GM18870 (cell line): ENCODE data around the gene IVL.

ENCODE experiments used
- ATAC-seq: cut with Tn5 transposase; IDR thresholded peaks from one replicate; pipeline ENCODE4 v1.9.1; 2021; ENCODE audit warnings: moderate library complexity; ENCODE audit not compliant: unreplicated experiment

The IVL gene, protein sequence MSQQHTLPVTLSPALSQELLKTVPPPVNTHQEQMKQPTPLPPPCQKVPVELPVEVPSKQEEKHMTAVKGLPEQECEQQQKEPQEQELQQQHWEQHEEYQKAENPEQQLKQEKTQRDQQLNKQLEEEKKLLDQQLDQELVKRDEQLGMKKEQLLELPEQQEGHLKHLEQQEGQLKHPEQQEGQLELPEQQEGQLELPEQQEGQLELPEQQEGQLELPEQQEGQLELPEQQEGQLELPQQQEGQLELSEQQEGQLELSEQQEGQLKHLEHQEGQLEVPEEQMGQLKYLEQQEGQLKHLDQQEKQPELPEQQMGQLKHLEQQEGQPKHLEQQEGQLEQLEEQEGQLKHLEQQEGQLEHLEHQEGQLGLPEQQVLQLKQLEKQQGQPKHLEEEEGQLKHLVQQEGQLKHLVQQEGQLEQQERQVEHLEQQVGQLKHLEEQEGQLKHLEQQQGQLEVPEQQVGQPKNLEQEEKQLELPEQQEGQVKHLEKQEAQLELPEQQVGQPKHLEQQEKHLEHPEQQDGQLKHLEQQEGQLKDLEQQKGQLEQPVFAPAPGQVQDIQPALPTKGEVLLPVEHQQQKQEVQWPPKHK

DNA sequence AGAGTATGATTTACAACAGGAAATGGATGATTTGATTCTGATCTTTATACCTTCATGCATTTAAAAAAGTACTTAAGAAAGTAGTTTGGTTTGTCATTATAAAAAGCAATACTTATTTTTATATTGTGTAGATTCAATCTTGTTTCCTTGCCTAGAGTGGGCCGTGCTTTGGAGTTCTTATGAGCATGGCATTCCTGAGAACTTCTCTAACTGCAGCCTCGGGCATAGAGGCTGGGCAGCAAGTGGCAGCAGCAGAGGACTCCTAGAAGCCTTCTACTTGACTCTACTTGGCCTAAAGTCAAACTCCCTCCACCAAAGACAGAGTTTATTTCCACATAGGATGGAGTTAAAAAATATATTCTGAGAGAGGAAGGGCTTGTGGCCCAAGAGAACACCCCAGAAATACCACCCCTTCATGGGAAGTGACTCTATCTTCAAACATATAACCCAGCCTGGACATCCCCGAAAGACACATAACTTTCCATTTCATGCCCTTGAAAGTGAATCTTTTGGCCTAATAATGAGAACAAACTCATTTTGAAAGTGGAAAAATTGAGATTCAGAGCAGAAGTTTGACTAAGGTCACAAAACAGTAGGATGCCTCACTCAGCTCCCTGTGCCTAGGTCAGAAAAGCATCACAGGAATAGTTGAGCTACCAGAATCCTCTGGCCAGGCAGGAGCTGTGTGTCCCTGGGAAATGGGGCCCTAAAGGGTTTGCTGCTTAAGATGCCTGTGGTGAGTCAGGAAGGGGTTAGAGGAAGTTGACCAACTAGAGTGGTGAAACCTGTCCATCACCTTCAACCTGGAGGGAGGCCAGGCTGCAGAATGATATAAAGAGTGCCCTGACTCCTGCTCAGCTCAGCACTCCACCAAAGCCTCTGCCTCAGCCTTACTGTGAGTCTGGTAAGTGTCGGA is at the start of gene IVL:
TSS of gene IVL (plus strand) at position 861 of the 916 bp plus-strand sequence. CDS start 1,252 bp downstream, outside the sequence.
- ATAC-seq = no peak

DNA sequence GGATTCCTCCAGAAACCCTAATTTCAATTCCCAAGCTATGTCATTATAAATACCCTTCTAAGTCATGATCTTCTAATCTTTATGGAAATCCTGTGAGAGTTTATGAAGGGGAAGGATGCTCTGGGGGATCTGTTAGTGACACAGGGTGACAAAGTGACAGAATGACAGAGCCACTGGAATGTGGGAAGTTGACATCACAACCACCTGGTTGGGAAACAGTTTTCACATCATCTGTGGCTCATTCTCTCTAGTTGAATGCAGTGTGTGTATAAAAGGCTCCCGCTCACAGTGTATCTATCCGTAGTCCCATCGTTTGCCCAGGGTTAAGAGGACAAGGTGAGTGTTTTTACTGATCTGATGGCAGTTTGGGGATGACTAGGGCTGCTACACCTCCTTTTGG is 48.6 kb upstream of the IVL start, which contains the start of gene LCE7A:
TSS of gene LCE7A (plus strand) at position 301 of the 400 bp plus-strand sequence. CDS start 702 bp downstream, outside the sequence.
- no peak for ATAC-seq

DNA sequence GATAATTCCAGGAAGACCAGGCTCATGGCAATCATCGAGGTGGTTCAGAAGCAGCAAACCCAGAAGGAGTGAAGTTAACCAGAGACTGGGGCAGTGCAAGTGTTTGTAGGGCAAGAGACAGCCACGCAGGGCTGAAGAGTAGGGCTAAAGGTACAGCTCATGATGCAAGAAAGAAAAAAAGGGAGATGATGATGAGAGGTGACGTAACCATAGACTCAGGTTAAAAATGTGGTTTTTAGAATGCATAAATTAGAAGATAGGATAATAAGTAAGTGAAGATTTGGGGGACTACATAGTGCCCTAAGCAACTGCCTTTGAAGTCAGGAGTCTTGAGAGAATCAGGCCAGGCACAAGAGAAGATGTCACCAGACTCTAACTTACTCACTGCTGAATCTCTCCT is 48.2 kb upstream of the IVL start:
- no peak for ATAC-seq

DNA sequence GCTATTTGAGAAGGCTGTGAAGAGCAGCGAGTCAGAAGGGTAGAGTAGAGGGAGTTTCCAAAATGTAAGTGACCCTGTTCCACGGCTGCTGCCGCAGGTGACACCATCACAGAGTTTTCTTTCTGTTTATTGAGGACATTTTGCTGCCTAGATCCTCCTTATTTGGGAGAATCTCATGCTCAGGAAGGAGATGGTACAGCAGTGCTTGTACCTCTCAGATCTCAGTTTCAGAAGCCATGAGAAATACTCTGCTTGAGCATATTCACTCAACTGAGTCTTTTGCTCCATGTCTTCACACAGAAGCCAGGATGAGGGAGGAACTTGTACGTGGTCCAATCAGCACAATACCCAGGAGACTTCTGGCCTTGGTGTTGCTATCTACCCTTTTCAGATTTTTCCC is 47.0 kb upstream of the IVL start:
- ATAC-seq = no peak

DNA sequence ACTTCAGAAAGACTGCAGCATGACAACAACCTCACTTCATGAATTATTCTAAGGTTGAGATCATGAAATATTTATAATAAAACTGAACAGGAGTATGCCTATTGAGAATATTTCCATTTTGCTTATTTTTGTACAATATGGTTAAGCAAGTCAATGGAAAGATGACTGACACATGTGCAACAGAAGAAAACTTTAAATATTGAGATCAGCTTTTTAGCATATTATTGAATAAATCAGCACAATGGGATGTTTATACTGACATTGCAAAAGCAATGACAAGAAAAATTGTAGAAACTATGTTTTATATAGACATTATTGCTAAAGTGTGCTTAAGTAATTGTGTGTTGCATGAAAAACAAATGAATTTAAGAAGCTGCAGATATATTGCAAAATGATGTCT is 43.9 kb upstream of the IVL start:
- no peak for ATAC-seq

DNA sequence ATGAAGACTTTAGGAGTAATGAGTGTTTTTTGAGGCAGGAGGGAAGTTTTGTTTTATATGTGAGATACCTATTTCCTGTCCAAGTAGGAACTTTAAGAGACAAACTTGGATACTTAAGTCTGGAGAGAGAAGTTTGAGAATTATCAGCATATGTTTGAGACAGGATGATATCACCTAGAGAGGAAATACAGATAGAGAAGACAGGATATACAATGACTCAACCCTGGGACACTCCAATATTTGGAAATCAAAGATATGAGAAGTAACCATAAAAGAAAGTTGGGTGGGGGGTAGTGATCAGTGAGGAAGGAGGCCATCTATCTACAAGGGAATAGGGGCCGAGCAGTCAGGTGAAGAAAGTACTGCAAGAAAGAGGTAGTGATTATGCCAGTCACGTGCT is 42.0 kb upstream of the IVL start:
- no peak for ATAC-seq

DNA sequence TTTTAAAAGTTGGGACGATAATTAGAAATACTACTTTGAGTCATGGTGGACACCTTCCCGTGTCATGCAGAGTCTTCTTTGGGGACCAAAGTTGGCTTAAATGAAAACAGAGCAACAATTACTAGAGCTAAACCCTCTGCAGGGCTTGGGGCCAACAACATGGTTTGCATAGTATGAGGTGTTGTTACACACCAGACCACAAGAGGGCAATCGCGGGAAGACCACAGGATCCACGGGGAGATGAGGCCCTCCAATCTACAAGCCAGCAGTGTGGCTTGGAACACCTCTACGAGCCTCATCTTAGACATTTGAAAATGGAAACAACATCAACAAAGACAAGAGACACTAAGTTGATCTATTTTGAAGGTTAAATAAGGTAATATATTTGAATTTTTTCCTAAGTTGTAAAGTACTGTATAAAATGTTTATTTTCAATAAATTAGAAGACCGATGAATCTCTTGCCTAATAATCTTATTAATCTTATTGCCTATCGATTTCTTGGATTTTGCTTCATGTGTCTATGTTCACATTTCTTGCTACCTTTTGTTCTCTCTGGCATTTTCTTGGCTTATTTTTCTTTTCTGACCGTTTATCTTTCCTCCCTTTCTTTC is 38.4 kb upstream of the IVL start:
- ATAC-seq = no peak

DNA sequence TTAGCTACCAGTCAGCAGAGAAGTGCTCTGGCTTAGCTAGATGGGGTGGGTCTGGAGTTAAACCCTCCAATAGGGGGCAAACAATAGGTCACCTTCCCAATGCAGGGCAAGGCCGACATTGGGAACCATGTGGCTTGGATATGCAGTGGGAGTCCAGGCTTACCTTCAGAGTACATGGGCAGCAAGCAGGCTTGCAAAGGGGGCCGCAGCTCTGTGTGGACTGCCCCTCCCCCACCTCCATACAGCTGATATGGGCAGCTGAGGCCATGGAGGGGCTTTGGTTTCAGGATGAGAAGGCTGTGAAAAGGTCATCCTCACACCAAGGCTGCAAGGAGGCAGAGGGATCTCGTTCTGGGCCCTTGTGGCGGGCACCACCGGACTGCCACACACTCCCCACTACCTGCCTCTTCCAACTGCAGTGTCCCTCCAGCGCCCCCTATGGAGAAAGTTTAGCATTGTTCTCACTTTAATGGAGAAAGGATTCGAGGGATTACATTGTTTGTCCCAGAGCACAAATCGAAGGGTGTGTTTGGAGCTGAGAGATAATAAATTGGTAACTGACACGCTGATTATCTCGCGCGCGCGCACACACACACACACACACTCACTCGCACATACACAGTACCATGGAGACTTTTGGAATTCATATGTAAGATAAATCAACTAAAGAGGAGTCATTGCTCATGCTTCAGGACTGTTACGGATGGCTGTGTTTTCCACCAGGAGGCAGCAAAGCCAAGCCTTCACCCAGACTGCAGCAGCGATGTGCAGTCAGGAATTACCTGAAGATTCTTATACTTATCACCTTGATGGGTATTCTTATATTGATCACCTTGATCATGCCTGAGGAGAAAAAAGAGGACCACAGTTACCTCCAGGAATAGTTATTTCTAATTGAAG is 37.3 kb upstream of the IVL start:
- no peak for ATAC-seq

DNA sequence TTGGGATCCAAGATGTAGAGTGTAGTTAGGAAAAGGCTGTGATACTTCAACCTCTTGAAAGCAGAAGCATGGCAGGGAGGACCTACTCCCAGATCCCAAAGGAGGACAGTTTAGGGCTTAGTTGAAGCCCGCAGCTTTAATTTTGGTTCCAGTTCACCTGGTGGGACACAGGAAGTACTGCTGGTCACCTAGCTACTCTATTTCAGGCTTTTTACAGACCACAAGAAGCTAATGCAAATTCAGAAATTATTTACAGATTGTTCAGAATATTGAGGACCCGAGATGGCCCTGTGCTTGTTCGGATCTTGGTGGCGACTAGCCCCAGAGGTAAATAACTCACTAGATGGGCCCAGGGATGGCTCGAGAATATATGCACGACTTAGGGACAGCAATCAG is 36.6 kb upstream of the IVL start:
- no peak for ATAC-seq

DNA sequence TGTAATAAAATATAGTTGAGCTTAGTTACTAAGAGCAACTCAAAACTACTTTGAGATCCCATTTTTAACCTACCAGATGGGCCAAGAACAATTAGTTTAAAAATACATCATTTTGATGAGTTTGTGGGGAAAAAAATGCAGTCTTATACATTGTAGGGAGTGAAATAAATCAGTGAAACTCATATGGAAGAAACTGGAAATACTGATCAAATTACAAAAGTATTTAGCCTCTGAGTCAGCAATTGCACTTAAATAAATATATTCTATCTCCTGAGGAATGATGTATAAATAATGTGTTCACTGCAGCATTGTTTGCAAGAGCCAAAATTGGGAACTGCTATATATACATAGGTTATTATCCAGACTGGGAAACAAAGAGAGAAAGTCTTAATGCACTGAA is 34.9 kb upstream of the IVL start:
- no peak for ATAC-seq

DNA sequence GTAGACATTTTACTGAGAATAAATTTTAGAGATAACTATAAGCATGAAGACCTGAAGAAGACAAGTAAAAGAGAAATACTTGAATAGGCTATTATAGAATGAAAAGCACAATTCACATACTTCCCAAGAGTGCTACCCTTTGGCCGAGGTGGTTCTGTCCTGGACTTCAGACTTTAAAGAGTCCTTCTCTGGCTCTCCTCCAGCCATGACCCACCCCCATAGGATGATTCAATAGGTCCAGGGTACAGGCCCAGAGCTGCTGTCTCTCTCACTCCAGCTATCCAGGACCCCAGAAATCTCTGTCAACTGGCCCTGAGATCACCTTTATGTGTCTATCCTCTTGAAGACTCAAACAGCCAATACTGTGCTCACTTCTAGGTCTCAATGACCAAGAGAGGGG is 31.5 kb upstream of the IVL start:
- no peak for ATAC-seq

DNA sequence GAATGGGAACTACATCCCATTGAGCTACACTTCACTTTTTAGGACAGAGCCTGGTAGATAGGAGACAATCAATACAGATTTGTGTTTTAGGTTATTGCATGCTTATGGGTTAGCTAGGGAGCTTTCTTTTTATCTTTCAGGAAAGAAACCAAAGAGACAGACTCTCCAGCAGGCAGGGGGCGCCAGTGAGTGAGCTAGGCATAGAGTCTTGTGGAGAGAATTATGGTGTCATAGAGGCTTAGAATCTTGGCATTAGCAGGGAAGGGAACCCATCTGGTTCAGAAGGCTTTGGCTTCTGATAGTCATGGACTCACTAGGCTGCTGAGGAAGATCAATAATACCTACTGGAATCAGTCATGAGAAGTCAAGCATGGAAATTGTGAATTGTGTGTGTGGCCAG is 30.3 kb upstream of the IVL start, which contains the start of gene SMCP:
TSS of gene SMCP (plus strand) at position 281 of the 400 bp plus-strand sequence. CDS start 6,101 bp downstream, outside the sequence.
- ATAC-seq = no peak

DNA sequence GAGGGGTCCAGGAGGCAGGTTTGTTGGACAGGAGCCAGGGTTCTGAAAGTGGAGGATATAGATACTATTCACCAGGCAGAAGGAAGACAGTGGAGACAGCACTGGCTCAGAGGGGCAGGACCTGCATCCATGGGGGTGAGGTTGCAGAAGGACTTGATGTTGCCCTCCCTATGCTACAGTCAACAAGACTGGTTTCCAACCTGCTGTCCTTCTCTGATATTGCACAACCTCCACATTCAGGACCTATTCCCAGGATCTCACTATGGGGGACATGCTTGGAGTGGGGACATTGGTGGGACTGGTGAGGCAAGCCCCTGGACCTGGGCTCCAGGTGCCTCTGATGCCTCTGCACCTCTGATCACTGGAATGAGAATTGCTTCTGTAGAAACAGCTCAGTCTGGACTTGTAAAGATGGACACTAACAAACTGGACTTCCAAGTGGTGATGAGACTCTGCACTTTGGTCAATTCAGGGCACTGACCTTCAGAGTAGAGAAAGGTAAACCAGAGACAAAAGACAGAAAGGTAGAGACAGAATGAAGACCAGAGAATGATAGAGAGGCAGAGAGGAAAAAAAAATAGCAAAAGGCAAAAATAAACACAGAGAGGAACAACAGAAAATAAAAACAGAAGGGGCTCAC is 28.7 kb upstream of the IVL start:
- ATAC-seq = no peak

DNA sequence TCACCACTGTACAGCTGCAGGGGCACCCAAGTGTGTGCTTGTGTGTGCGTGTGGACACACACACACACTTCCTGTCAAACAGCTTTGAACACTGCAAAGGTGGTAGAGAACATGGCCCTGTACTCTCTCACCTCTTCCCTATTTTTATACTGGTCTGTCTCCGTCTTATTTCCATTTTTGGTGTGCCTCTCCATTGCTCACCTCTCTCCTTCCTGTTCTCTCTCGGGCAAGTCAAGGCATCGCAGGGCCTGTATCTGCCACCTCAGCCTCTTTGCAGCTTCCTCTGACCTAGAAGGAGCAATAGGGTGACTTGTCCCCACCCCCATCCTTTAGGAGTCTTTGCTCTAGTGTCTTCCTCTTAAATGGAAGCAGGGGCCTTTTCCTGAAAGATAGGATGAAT is 28.0 kb upstream of the IVL start:
- no peak for ATAC-seq

DNA sequence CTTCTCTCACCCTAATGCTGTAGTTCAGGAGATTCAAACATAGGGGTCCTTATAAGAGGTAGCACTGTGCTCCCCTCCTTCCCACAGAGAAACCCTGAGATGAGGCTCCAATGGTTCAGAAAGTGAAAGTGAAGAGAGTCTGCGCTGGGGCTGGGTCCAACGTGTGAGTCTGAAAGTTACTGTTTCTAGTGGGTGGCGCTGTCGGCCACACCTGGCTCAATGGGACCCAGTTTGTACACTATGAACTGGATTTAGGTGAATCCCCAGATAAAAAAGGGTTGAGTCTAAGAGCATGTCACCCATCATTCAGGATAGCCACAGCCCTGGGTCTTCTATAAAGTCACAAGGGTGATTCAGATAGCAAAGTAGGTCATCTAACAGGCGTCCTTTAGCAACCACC is 27.4 kb upstream of the IVL start:
- no peak for ATAC-seq

DNA sequence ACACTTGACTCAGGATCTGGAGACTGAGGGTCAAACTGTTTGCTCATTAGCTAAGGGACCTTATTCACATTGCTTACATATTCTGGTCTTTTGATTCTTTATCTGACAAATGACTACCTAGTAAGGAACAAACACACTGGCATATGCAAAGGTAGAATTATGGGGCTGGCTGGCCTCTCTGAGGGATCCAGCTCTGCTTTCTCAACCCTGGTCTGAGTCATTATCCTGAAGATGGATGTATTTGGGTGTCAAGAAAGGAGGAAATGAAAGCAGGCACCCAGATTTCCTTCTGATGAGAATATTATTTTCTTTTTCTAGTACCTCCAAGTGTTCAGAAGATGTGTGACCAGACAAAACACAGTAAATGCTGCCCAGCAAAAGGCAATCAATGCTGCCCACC is 24.3 kb upstream of the IVL start:
- no peak for ATAC-seq

DNA sequence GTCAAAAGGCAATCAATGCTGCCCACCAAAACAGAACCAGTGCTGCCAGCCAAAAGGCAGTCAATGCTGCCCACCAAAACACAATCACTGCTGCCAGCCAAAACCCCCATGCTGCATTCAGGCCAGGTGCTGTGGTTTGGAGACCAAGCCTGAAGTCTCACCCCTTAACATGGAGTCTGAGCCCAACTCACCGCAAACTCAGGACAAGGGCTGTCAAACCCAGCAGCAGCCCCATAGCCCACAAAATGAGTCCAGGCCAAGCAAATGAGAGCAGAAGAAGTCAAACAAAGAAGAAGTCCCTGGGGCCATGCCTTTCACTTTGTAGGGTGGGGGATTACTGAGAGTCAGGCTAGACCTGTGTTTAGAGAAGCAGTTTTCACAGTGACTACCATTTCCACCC is 23.8 kb upstream of the IVL start:
- ATAC-seq = no peak

DNA sequence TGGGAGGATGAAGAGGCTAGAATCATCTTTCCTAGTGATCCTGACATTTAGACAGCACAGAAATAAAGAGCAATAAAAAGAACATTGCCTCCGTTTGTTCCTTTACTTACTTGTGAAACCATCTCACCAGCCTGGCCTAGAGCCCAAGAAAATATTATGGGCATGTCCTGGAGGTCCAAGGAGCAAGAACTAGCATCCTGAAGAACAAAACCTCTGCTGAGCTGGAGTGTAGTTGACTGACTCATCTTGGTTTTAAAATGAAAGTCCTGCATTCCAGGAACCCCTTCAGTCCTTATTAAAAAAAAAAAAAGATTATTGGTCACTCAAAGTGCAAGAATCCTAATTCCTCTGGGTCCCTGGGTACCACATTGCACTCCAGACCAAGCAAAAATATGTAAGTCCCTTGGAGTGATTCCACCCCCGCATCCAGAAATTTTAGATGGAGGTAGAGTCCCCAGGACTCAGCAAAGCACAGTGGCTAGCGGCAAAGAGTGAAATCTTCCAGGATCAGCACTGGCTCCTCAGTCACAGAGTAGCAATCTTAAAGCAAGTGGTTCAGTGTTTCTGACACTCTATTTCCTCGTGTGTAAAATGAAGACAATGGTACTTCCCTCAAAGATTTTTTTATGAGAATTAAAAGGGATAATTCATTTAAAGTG is 23.3 kb upstream of the IVL start:
- ATAC-seq = no peak

DNA sequence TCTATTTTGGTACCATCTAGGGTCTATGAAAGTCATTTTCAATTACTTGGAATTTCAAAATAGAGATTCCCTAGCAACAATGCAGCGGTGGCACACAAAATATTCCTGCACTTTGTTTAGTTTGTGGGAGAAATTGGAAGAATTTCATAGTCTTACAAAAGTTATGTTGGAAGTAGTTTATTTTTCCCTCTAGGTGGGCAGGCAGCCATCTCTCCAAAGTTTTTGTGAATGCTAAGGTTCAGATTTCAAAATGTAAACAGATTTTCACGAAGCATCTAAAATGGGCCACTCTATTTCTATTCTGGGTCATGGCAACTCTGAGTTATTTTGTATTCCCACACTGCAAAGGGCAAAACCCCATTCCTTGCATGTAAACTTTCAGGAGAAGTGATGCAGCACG is 22.3 kb upstream of the IVL start:
- ATAC-seq = no peak
